ENCODE data around the gene MED19.

Gene MED19

GRCh38 chr11:57659669-57660068 is 52.3 kb downstream of the MED19 start:
- no peak overlapping the region for H3K27ac ChIP-seq
- peaks cover 2% of the 10 kb centered on the region for H3K79me2 ChIP-seq
- H2AFZ ChIP-seq = no peak overlapping the region
- H3K36me3 ChIP-seq (ENCODE audit: control insufficient read depth, insufficient read depth, low read length) = no peaks in the 10 kb centered on the region
- H3K4me2 ChIP-seq (ENCODE audit: low read length) = no peak overlapping the region
- H3K9me3 ChIP-seq (ENCODE audit: control insufficient read depth, low read length) = no peaks in the 10 kb centered on the region
- no peaks in the 10 kb centered on the region for H3K4me1 ChIP-seq
- no peak for TF ChIP-seq CTCF (IDR thresholded peaks at IDR 0.05)
- H3K9ac ChIP-seq = no peak overlapping the region
- H3K4me3 ChIP-seq (ENCODE audit: low read depth, low read length) = no peak overlapping the region
- no peaks in the 10 kb centered on the region for H3K27me3 ChIP-seq (ENCODE audit: control insufficient read depth, insufficient read depth, low read length)

GRCh38 chr11:57658023-57658361 is 54.0 kb downstream of the MED19 start:
- Histone ChIP-seq H3K4me3 (ENCODE audit: low read depth, low read length) (peak overlapping the region; percentile 81), H3K9me3 (ENCODE audit: control insufficient read depth, low read length) (no peaks in the 10 kb centered on the region), H3K79me2 (peaks cover 2% of the 10 kb centered on the region), H3K4me2 (ENCODE audit: low read length) (peak overlapping the region; percentile 86), H3K27ac (peak overlapping the region; percentile 74), H3K27me3 (ENCODE audit: control insufficient read depth, insufficient read depth, low read length) (no peaks in the 10 kb centered on the region), H2AFZ (peak overlapping the region; percentile 86), H3K36me3 (ENCODE audit: control insufficient read depth, insufficient read depth, low read length) (no peaks in the 10 kb centered on the region), H3K9ac (no peak overlapping the region), H3K4me1 (no peaks in the 10 kb centered on the region)
- no peak for TF ChIP-seq CTCF (IDR thresholded peaks at IDR 0.05)

GRCh38 chr11:57657194-57658022 is 54.6 kb downstream of the MED19 start, which contains the start of gene CLP1:
Gene CLP1, plus strand, starts transcription at chr11:57657762. Its CDS starts 1,715 bp downstream, at chr11:57659477.
- peak within 1 kb of the TSS; percentile 88 for H2AFZ ChIP-seq

GRCh38 chr11:57656885-57657193 is 55.2 kb downstream of the MED19 start:
- Histone ChIP-seq H3K9me3 (ENCODE audit: control insufficient read depth, low read length) (no peaks in the 10 kb centered on the region), H3K4me2 (ENCODE audit: low read length) (peak overlapping the region; percentile 57), H3K27me3 (ENCODE audit: control insufficient read depth, insufficient read depth, low read length) (no peaks in the 10 kb centered on the region), H3K4me1 (no peaks in the 10 kb centered on the region), H3K4me3 (ENCODE audit: low read depth, low read length) (peak overlapping the region; percentile 46), H3K9ac (no peak overlapping the region), H3K79me2 (peaks cover 2% of the 10 kb centered on the region), H3K36me3 (ENCODE audit: control insufficient read depth, insufficient read depth, low read length) (no peaks in the 10 kb centered on the region), H2AFZ (peak overlapping the region; percentile 88), H3K27ac (peak overlapping the region; percentile 74)
- no peak for TF ChIP-seq CTCF (IDR thresholded peaks at IDR 0.05)

More at GRCh38 chr11:57657194-57658022, 54.6 kb downstream of the MED19 start, which contains the start of gene CLP1:
- peaks cover 2% of the 10 kb centered on the region for H3K79me2 ChIP-seq
- H3K9me3 ChIP-seq (ENCODE audit: control insufficient read depth, low read length) = no peaks in the 10 kb centered on the region
- H3K27ac ChIP-seq = peak within 1 kb of the TSS; percentile 74
- no peak within 1 kb of the TSS for H3K9ac ChIP-seq
- no peaks in the 10 kb centered on the region for H3K4me1 ChIP-seq
- no peaks in the 10 kb centered on the region for H3K36me3 ChIP-seq (ENCODE audit: control insufficient read depth, insufficient read depth, low read length)
- H3K4me3 ChIP-seq (ENCODE audit: low read depth, low read length) = peak within 1 kb of the TSS; percentile 81
- H3K27me3 ChIP-seq (ENCODE audit: control insufficient read depth, insufficient read depth, low read length) = no peaks in the 10 kb centered on the region
- TF ChIP-seq CTCF (IDR thresholded peaks at IDR 0.05) = no peak
- peak within 1 kb of the TSS; percentile 86 for H3K4me2 ChIP-seq (ENCODE audit: low read length)

All from parathyroid adenoma (tissue), 2 donors.